HepG2 (cell line): ENCODE measurements around the gene CD7. TPM values are rescaled to one million over a fixed set of nuclear protein-coding genes. Genes with fewer than 3 reads are reported as not detected.

Source experiments
- ATAC-seq: fragments of 200-7000 bp; cut with Tn5 transposase; 3 replicates; pipeline ENCODE4 v1.9.1; 2020; ENCODE audit warnings: mild to moderate bottlenecking, moderate library complexity
- BruUV-seq: library from RNA; stranded (reverse); fragments of 400-500 nt; replicated peaks from 2 replicates; lab custom pipeline; 2021; lab: Mats Ljungman, UMichigan
- CTCF ChIA-PET: fragments of 300-600 bp; formaldehyde crosslinking; extraction: SDS; loops from one replicate; lab custom pipeline; 2021; ENCODE audit warnings: low total read pairs, inconsistent platforms, low intra/inter-chr PET ratio; lab: Yijun Ruan, JAX
- POLR2A ChIA-PET: fragments of 350-600 bp; sonication (Branson Sonifier 250); formaldehyde crosslinking; loops from one replicate; lab custom pipeline; 2020; ENCODE audit warnings: antibody characterized with exemption, inconsistent platforms; lab: Yijun Ruan, JAX
- DNase-seq: peaks from one replicate; pipeline ENCODE4 v3.0.0-alpha.2; 2015; ENCODE audit warnings: low spot score
- FAIRE-seq: peaks from 3 replicates; lab custom pipeline; 2011; peaks lifted over from hg19 to GRCh38; lab: Jason Lieb, UNC
- H2AFZ ChIP-seq: one replicate; pipeline ENCODE4 v1.6.1; 2011; ENCODE audit warnings: low read length, inconsistent platforms
- H3K27ac ChIP-seq: fragments of 300-600 bp; 3 replicates; pipeline ENCODE4 v1.8.0; 2011; ENCODE audit warnings: mixed run types, mild to moderate bottlenecking, mixed read lengths, low read length, inconsistent platforms; ENCODE audit not compliant: insufficient read depth; ENCODE audit errors: extremely low read length
- H3K27me3 ChIP-seq, 2 experiments: fragments of 200-600 bp in 1 of 2; 2 replicates in 1 of 2; 3 replicates in 1 of 2; pipeline versions ENCODE4 v1.6.0 to v1.8.0; 2011; ENCODE audit warnings: low read length in 2 of 2, mild to moderate bottlenecking in 2 of 2, moderate library complexity in 2 of 2, inconsistent platforms in 1 of 2; ENCODE audit not compliant: insufficient read depth in 2 of 2, control insufficient read depth in 1 of 2
- H3K36me3 ChIP-seq, 2 experiments: fragments of 200-600 bp in 1 of 2; replicated peaks in 1 of 2; 2 replicates in 1 of 2; 3 replicates in 1 of 2; pipeline versions ENCODE4 v1.5.1 to v1.8.0; 2011; ENCODE audit warnings: low read length in 2 of 2, inconsistent platforms in 1 of 2; ENCODE audit not compliant: insufficient read depth in 2 of 2, control insufficient read depth in 1 of 2
- H3K4me1 ChIP-seq: 2 replicates; pipeline ENCODE4 v1.5.1; 2012; ENCODE audit warnings: low read length, inconsistent platforms; ENCODE audit not compliant: insufficient read depth
- H3K4me2 ChIP-seq: 2 replicates; pipeline ENCODE4 v1.6.0; 2011; ENCODE audit warnings: low read depth, low read length, inconsistent platforms
- H3K4me3 ChIP-seq, 3 experiments: fragments of 200-600 bp in 1 of 3; sonication (generic), shearing (Covaris generic) in 1 of 3; replicated peaks in 1 of 3; 2 replicates each; pipeline ENCODE4 v1.5.1; 2011 to 2016; ENCODE audit warnings: low read length in 3 of 3, inconsistent platforms in 2 of 3, low read depth in 2 of 3, mild to moderate bottlenecking in 2 of 3, control low read depth in 1 of 3, mixed read lengths in 1 of 3; ENCODE audit not compliant: insufficient read depth in 1 of 3
- H3K79me2 ChIP-seq: one replicate; pipeline ENCODE4 v1.6.1; 2011; ENCODE audit warnings: low read length, inconsistent platforms; ENCODE audit not compliant: insufficient read depth
- H3K9ac ChIP-seq: 2 replicates; pipeline ENCODE4 v1.6.0; 2011; ENCODE audit warnings: mild to moderate bottlenecking, low read depth, low read length, inconsistent platforms; ENCODE audit not compliant: insufficient read depth
- H3K9me3 ChIP-seq: 2 replicates; pipeline ENCODE4 v1.5.1; 2012; ENCODE audit warnings: mild to moderate bottlenecking, low read length
- H4K20me1 ChIP-seq: 2 replicates; pipeline ENCODE4 v1.6.0; 2011; ENCODE audit warnings: inconsistent platforms, mild to moderate bottlenecking, low read length, moderate library complexity; ENCODE audit not compliant: insufficient read depth
- AGO1 ChIP-seq: fragments of 200-400 bp; formaldehyde crosslinking; IDR thresholded peaks from 2 replicates; pipeline ENCODE4 v1.6.1; 2017; ENCODE audit warnings: mild to moderate bottlenecking, low read depth, low read length, moderate library complexity; ENCODE audit not compliant: poor library complexity, severe bottlenecking
- AGO2 ChIP-seq: fragments of 200-400 bp; formaldehyde crosslinking; optimal IDR thresholded peaks from 2 replicates; pipeline ENCODE3; 2017; ENCODE audit warnings: mild to moderate bottlenecking, low read depth, low read length, moderate library complexity
- EEA1 ChIP-seq: sonication (generic); formaldehyde crosslinking; IDR thresholded peaks from 2 replicates; pipeline ENCODE4 v1.5.1; 2020; ENCODE audit warnings: mild to moderate bottlenecking, missing genetic modification reagents, borderline replicate concordance
- ELF4 ChIP-seq: sonication (generic); formaldehyde crosslinking; IDR thresholded peaks from 2 replicates; pipeline ENCODE4 v1.5.0; 2020; ENCODE audit warnings: missing genetic modification reagents, mild to moderate bottlenecking, moderate library complexity, borderline replicate concordance
- NBN ChIP-seq: fragments of 450-650 bp; conservative IDR thresholded peaks from 2 replicates; pipeline ENCODE4 v1.6.1; 2017
- PCBP1 ChIP-seq: fragments of 200-400 bp; formaldehyde crosslinking; IDR thresholded peaks from 2 replicates; pipeline ENCODE4 v1.6.1; 2017; ENCODE audit warnings: mild to moderate bottlenecking, low read depth, low read length, borderline replicate concordance
- RBFOX2 ChIP-seq: fragments of 200-400 bp; formaldehyde crosslinking; IDR thresholded peaks from 2 replicates; pipeline ENCODE4 v1.6.1; 2017; ENCODE audit warnings: low read depth, mild to moderate bottlenecking, low read length
- ZBTB40 ChIP-seq, 2 experiments: fragments of 450-650 bp in 1 of 2; sonication (generic) in 1 of 2; formaldehyde crosslinking in 1 of 2; IDR thresholded peaks; 2 replicates each; pipeline versions ENCODE4 v1.6.1 to v1.8.0; 2016 to 2022; ENCODE audit warnings: antibody characterized with exemption in 1 of 2, mild to moderate bottlenecking in 1 of 2, missing genetic modification reagents in 1 of 2
- ZNF431 ChIP-seq: sonication (generic); formaldehyde crosslinking; IDR thresholded peaks from 2 replicates; pipeline ENCODE4 v1.9.0; 2022; ENCODE audit warnings: missing genetic modification reagents, low read depth, mild to moderate bottlenecking, borderline replicate concordance
- WGBS: methylation state at CpG from one replicate; pipeline ENCODE4 v1.1.6; 2017; ENCODE audit warnings: low lambda C conversion rate; 5-methylcytosine and 5-hydroxymethylcytosine counted together
- in situ Hi-C: cut with HindIII; loops from 2 replicates; pipeline ENCODE4 v1.10.0; 2017; ENCODE audit warnings: low pct_unique_long_range_greater_than_20kb; ENCODE audit not compliant: extremely low pct_ligation_motif_present
- intact Hi-C: fragments of 100-400 bp; cut with micrococcal nuclease; formaldehyde crosslinking; loops from one replicate; pipeline ENCODE4 v1.10.0; 2022; ENCODE audit not compliant: unreplicated experiment
- polyA plus RNA-seq, 8 experiments: library from polyadenylated mRNA; depleted of rRNA in 3 of 8; stranded (reverse) in 7 of 8; unstranded in 1 of 8; fragments of >200 nt; fragmentation: Illumina TruSeq in 4 of 8; extraction: Trizol in 4 of 8; gene quantifications; 2 replicates each; pipeline versions ENCODE4 v1.2.1 to v1.2.3, GENCODE V29; 2011 to 2016; ENCODE audit warnings: low read depth in 4 of 8, missing spikeins in 1 of 8, mixed read lengths in 1 of 8; ENCODE audit not compliant: insufficient read depth in 1 of 8
- total RNA-seq, 5 experiments: library from RNA; depleted of rRNA; stranded (reverse); fragments of >200 nt; fragmentation: Illumina TruSeq; extraction: Trizol; gene quantifications; 2 replicates each; pipeline ENCODE4 v1.2.3, GENCODE V29; 2016; ENCODE audit warnings: low read depth in 1 of 5

CD7 gene
- total and polyA plus RNA-seq, 2 of the 13 experiments (the other 11 are each of a cell fraction or from before 2014, with no cell fraction given): 67.6 to 76.4 TPM

- no peaks in the 10 kb centered on the region for H3K9me3 ChIP-seq
- no peaks in the 10 kb centered on the region for H3K27me3 ChIP-seq
- POLR2A ChIA-PET: interaction anchor here (5.3 to 20.8 kb wide), 2 partner anchors 12 to 34 kb away, joined by 44 to 270 read pairs; no protein-coding TSS in a partner anchor
- BruUV-seq: no TSS peak
- peaks cover 3% of the 10 kb centered on the region for H3K79me2 ChIP-seq
- H4K20me1 ChIP-seq: no peaks in the 10 kb centered on the region
- in situ Hi-C loops (no loop called here), intact Hi-C loops (loop anchor here (10.0 kb wide), 1 partner anchor 181 kb away; the partner anchor contains the start of gene FOXK2)
- WGBS: 94% methylated on average over 24 of the region's 25 CpGs
- no peak overlapping the region for H3K9ac ChIP-seq
- peak overlapping the region; percentile 38 for H3K27ac ChIP-seq
- H3K36me3 ChIP-seq: no peaks in the 10 kb centered on the region
- peak overlapping the region; percentile 71 for H3K4me2 ChIP-seq
- FAIRE-seq: no peak
- TF ChIP-seq ZNF431 (CRISPR knock-in tag) (no peak), NBN (no peak), AGO1 (peak; percentile 81), ZBTB40 (IDR thresholded peaks at IDR 0.05) (no peak), ZBTB40 (CRISPR knock-in tag; IDR thresholded peaks at IDR 0.05) (no peak), AGO2 (peak; percentile 74), ELF4 (CRISPR knock-in tag) (no peak), EEA1 (CRISPR knock-in tag) (0 out of 2 replicates have a peak, but pooled peaks have one; percentile 16), PCBP1 (0 out of 2 replicates have a peak, but pooled peaks have one; percentile 47), RBFOX2 (peak; percentile 53)
- CTCF ChIA-PET: no interaction called here
- H3K4me1 ChIP-seq: peaks cover 89% of the 10 kb centered on the region
- ATAC-seq: no peak
- no peak overlapping the region for H2AFZ ChIP-seq
- no peak overlapping the region for H3K4me3 ChIP-seq
- DNase-seq: no peak
These were observed 16.8 kb upstream of the CD7 start for GRCh38 chr17:82334204-82334621.
